ENCODE results near the gene MFSD11.
A peak's percentile ranks its signal among the peaks of the same experiment; 100 is the strongest.

Gene MFSD11

GRCh38 chr17:76827736-76828135 lies 89.8 kb downstream of the MFSD11 start:
- Histone ChIP-seq H3K9ac (no peak overlapping the region; a peak in 2 of 22 replicates), H3K9me3 (replicated peaks in 1 of 11) (no peaks in the 10 kb centered on the region), H3K4me2 (peak overlapping the region; percentile 72 to 97 (median 88); a peak in 20 of 22 replicates), H3K4me3 (no peak overlapping the region), H3K4me1 (peaks cover 21 to 76% (median 71%) of the 10 kb centered on the region in 10 experiments), H3K36me3 (no peaks in the 10 kb centered on the region), H4K20me1 (no peaks in the 10 kb centered on the region), H3K27me3 (no peaks in the 10 kb centered on the region), H3K27ac (peak overlapping the region in 3 of 11 experiments; percentile 53 to 67 (median 61); a peak in 2 of 22 replicates)
- TF ChIP-seq Cebpa-rat (IDR thresholded peaks at IDR 0.05) = no peak

All from BLaER1 treated with 17β-estradiol and CSF1 and Interleukin-3, amounts not matched to agents 10 nM and 100 nM (cell line).